NCI-H2029 (cell line): ENCODE data around the gene CHD5.

Source experiments
- DNase-seq: peaks from one replicate; lab custom pipeline; 2025; lab: John Stamatoyannopoulos, UW

CHD5 gene

DNA sequence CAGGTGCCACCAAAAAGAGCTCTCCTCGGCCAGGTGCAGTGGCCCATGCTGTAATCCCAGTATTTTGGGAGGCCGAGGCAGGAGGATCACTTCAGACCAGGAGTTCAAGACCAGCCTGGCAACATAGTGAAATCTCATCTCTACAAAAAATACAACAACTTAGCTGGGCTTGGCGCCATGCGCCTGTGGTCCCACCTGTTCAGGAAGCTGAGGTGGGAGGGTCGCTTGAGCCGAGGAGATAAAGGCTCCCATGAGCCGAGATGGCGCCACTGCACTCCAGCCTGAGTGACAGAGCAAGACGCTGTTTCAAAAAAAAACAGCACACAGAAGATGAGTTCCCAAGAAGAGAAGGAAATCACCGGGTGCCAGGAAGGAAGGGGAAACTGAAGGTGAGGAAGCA, 67.0 kb downstream of the CHD5 start:
- no peak for DNase-seq

DNA sequence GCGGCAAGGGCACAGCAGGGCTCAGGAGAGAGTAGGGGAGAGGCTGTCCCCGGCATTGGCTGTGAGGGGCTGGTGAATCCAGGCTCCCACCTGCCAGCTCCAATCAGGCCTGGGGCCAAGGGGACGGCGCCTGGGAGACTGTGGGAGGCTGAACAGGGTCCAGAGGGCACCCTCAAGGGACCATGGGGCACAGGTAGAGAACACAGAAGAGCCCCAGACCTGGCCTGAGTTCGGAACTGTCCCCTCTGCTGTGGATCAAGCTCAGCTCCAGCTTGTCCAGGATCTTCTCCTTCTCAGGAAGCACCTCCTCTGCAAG, 67.5 kb downstream of the CHD5 start:
- no peak for DNase-seq

DNA sequence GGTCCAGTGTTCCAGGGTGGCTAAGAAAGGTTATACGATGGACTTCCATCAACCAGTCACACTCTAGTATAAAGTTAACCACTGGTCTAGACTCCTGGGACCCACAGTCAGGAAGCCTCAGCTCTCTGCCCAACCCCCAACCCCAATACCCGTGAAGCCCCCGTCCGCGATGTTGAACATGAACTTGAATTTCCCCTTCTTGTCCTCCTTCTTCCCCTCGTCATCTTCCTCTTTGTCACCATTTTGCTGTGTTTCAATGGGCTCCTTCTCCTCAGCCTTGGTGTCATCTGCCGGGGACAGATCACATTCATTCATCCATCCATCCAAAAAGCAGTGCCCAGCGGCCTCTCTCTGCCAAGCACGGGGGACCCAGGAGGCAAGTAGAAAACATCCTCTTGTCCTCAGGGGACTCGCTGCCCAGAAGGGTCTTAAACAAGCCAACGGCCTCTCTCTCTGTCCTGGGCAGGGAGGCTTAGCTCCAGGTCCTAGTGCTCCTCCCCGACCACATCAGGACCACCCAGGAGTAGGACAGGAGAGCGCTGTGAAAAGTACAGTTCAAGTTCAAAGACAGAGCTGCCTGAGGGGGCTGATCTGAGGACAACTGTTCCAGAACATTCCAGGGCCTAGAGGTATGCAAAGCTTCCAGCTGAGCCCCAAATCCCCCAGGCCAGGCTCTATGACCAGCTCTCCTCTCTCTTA, 68.0 kb downstream of the CHD5 start:
- no peak for DNase-seq

DNA sequence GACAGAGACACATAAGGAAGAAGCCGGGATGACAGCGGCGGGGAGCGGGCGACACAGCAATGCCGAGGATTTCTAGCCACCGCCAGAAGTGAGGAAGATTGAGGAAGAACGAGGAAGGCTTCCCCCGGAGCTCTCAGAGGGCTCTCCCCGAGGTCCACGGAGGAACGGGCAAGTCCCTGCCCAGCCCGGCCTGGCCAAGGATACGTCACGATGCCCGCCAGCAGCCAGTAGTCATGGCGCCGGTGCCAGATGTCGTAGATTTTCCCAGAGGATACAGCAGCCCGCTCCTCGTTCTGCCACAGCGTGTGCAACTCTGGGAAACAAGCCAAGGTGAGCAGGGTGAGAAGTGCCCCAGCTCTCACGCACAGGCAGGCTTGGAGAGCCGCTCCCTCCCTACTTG, 68.5 kb downstream of the CHD5 start:
- peak; percentile 87 for DNase-seq

DNA sequence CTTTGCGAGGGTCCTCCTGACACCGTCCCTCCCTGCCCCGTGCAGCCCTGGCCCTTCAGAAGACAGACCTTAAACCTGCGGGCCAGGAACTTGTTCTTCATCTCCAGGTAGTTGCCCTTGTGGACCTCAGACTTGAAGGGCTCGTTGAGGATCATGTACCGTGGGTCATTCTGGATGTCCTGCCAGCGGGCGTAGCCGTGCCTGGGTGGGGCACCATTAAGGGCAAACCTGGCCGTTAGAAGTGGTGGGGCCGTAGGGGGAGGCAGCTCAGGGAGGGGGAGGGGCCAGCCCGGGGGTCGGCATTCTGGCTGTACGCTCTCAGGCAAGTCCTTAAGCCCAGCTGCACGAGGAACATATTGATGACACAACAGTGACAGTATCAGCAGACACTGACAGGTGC, 69.8 kb downstream of the CHD5 start:
- DNase-seq: no peak

DNA sequence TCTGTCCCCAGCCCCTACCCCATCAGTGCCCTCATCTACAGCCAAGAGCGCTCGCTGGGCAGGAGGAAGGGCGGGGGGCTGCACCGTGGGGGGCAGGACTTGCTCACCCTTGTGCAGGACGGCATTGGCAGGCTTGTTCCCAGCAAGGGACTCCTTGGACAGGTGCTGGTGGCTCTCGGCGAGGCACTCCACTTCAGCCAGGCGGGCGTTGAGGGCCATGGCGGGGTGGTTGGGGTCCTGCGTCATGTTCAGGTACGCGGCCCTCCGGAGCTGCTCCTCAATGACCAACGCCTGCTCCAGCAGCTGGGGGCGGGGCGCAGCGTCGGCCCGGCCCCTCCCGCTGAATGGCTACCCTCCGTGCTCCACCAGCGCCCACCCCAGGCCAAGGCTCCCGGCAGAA, 70.4 kb downstream of the CHD5 start:
- no peak for DNase-seq

DNA sequence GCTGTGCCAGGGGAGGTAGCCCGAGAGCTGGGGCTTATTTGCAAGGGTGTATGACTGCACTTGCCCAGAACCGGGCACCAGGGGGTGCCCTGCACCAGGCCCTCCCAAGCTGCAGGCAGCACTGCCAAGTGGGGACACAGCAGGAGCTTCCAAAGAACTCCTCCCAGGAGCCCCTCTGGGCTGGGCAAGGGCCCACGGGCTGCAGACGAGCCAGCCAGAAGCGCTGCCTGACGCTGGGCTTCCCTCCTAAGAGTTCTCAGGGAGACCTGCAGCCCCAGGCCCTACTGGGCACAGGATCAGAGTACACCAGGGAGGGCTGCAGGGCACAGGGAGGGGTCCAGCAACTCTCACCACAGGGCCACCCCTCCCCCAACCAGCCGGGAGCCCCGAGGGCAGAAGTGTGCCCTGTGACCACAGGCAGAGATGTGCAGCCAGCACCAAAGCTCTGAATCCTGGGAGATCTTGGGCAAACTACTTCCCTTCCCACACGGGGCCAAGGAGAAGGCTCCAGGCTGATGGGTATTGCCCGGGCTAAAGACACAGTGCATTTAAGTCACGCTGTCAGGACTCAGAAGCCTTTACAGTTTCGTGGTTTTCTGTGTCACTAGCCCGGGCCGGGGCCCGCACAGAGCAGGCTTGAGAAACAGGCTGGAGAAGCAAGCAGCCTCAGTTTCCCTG, 71.0 kb downstream of the CHD5 start:
- DNase-seq: peak; percentile 13

DNA sequence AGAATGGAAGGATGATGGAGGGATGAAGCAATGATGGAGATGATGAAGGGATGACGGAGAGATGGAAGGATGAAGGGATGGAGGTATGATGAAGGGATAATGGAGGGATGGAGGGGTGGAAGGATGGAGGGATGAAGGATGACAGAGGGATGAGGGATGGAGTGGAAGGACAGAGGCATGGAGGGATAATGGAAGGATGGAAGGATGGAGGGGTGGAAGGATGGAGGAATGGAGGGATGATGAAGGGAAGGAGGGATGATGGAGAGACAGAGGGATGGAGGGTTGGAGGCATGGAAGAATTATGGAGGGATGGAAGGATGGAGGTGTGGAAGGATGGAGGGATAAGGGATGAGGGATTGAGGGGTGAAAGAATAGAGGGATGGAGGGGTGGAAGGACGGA, 71.6 kb downstream of the CHD5 start:
- DNase-seq: no peak

DNA sequence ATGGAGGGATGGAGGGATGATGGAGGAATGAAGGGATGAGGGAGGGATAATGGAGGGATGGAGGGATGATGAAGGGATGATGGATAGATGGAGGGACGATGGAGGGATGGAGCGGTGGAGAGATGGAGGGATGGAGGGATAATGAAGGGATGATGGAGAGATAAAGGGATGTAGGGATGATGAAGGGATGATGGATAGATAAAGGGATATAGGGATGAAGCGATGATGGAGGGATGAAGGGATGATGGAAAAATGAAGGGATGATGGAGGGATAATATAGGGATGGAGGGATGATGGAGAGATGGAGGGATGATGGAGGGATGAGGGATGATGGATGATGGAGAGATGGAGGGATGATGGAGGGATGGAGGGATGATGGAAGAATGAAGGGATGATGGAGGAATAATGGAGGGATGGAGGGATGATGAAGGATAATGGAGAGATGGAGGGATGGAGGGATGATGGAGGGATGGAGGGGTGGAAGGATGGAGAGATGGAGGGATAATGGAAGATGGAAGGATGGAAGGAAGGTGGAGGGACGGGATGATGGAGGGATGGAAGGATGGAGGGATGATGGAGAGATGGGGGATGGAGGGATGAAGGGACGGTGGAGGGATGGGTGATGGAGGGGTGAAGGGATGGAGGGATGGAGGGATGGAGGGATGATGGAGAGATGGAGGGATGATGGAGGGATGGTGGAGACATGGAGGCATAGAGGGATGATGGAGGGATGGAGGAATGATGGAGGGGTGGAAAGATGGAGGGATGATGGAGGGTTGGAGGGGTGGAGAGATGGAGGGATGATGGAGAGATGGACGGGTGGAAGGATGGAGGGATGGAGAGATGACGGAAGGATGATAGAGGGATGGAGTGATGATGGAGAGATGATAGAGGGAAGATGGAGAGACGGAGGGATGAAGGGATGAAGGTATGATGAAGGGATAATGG, 72.4 kb downstream of the CHD5 start:
- DNase-seq: no peak

DNA sequence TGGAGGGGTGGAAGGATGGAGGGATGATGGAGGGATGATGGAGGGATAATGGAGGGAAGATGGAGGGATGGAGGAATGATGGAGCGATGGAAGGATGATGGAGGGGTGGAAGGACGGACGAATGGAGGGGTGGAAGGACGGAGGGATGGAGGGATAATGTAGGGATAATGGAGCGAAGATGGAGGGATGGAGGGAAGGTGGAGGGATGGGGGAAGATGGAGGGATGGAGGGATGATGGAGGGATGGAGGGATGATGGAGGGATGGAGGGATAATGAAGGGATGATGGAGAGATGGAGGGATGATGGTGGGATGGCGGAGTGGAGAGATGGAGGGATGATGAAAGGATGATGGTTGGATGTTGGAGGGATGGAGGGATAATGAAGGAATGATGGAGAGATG, 73.1 kb downstream of the CHD5 start:
- no peak for DNase-seq

DNA sequence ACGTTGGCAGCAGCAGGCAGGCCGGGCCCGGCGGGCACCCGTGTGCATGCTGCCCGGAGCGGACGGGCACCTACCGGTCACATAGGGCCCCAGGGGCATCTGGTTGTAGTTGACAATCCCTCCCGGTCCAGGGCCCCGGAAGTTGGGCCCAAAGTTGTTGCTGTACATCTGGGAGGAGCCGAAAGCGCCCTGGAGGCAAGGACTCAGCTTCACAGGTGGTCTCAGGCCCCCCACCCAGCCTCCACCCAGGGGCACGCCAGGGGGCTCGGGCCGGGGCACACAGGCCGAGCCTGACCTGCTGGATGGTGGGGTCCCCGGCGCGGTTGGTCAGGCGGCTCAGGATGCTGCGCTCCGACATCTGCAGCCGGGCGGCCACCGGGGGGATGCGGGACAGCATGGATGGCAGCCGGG, 73.8 kb downstream of the CHD5 start:
- DNase-seq: no peak

DNA sequence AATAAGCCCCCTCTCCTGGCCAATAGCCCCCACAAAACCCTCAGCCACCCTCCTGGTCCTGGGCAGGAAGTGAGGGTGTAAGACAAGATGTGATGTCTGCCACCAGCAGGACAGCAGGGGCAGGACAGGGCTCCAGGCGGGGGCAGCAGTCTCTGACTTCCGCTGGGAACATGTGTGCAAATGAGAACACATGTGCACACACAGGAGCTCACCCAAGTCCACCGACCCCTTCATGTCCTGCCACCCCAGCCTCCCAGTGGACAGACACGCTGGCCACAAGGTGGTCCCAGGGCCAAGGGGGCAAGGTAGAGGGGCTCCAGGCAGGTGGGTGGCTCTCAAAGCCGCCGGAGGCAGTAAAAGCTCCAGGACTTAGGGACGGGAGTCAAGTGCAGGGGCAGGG, 74.4 kb downstream of the CHD5 start:
- DNase-seq: no peak

DNA sequence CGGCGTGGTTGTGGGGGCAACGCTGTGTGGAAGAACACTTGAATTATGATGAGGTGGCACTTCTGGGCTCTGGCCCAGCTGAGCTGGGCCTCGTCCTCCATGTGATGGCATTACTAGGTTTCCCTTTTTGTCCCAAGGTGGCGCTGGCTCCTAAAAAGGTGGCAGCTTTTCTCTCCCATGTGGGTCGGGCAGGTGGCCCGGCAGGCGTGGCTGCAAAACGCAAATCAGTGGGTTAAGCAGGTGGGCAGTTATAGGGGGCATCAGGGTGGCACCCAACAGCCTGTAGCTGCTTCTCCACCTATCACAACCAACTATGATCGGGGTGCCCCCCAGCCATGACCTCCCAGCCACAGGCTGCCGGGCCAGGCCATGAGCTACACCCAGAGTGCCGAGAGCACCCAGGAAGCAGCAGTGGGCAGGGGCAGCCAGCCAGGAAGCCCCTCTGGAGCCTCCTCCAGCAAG, 74.9 kb downstream of the CHD5 start:
- no peak for DNase-seq

DNA sequence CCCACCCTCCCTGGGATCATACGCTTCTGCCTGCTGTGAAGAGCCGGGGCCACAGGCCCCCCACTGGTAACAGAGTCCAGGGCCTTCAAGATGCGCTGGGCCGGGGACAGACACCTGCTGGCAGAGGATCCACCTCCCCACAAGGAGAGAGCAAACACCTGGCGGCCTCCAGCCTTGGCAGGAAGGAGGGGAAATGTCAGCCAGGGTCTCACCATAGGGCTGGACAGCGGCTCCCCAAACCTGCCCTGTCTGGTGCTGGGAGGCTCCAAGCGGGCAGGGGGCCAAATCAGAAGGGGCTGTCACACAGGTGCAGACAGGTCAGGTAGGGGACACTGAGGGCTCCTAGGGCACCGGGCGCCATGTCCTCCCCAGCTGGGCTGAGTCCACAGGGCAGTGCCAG, 75.5 kb downstream of the CHD5 start:
- DNase-seq: no peak

DNA sequence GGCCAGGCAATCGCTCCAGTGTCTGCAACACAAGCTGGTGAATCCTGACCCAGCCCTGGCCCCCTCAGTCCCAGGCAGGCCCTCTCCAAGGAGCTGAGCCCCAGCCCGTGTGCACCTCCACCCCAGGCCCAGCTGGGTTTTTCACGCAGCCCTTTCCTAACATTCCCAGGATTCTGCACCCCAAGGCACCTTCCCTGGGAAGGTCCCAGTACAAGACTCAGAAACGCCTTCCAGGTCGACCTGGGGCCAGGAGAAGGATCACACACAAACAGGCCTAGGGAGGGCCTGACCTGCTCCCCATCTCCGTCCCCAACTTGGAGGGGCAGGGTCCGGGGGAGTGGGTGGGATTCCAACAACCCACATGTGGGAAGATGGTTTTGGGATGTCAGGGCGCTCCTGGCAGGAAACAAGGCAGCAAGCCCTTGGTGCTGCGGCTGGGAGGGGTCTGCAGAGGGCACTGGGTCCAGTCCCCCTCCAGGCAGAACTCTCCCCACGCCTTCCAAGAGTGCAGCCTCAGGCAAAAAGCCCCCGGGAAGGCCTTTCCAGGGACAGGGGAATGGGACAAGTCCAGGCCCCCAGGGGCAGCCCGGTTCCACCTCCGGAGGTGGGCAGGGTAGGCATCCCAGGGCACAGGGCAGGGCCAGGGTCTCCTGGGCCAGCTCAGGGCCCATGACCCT, 76.1 kb downstream of the CHD5 start:
- DNase-seq: no peak

DNA sequence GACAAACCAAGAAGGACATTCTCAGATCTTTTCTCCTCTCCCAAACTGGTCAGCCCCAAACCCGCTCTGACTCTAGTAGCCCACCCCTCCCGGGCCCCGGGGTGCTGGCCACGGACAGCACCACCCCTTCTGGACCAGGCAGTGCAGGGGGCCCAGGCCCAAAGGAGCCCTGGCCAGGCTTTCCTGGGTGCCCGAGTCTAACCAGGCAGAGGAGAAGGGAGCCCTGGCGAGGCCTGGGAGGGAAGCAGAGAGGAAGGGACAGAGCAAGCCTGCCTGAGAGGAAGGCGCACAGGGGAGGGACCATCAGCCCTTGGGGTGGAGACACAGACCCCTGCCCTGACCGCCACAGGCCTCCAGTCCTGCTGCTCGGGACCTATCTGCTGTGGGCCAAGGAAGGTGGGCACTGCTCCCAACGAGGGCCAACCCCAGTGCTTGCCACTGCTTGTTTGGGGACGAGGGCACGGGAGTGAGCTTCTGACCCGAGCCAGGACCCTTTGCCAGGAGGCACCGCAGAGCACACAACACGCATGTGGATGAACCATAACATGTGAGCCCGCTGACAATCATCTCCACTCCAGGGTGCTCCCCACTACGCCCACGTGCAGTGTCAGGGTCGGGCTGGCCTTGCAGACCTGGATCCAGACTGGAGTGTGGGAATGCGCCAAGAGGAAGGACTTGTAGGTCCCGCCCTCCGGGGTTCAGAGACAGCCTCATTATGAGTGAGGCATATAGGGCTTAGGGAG, 76.8 kb downstream of the CHD5 start:
- no peak for DNase-seq

DNA sequence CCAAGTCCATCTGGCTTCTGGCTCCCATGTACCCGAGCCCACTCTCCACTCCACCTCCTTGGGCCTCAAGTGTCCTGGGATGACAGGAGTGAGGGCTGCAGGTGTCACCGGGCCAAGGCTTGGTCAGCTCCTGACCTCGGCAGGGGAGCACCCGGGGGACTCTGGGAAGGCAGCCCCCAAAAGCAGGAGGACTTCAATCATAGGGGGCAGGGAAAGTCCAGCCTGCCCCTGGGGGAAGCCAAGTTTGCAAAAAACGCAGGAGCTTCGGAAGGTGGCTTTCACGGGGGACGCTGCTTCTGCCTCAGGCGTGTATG, 77.6 kb downstream of the CHD5 start:
- DNase-seq: no peak

DNA sequence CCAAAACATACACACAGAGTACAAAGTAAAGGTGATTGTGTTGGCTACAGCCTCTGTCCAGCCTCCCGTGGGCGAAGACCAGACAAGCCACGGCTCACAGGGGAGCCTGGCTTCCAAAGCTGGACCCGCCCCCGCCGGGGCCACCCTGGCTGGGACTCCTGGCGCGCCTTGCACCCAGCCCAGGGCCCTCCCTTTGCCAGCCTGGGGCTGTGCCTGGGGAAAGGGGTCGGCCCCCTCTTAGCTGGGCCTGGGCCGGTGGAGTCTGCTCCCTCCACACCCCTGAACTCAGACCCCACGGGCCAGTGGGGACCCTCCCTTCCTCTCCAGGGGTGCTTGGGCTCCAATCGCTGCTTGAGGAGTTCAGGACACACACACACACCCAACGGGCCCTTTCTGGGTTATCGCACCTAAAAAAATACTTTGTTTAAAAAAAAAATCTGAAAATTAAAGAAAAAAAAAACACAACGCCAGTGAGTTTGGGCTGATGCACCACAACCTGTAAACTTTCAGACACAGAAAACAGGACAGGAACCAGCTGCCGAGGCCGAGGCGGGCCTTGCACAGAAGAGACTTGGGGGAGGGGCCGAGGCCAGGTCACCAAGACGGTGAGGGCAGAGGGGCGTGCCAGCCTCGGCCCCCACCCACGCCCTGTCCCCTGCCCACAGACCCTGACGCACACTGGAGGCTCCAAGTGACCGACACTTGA, 78.1 kb downstream of the CHD5 start:
- DNase-seq: no peak

DNA sequence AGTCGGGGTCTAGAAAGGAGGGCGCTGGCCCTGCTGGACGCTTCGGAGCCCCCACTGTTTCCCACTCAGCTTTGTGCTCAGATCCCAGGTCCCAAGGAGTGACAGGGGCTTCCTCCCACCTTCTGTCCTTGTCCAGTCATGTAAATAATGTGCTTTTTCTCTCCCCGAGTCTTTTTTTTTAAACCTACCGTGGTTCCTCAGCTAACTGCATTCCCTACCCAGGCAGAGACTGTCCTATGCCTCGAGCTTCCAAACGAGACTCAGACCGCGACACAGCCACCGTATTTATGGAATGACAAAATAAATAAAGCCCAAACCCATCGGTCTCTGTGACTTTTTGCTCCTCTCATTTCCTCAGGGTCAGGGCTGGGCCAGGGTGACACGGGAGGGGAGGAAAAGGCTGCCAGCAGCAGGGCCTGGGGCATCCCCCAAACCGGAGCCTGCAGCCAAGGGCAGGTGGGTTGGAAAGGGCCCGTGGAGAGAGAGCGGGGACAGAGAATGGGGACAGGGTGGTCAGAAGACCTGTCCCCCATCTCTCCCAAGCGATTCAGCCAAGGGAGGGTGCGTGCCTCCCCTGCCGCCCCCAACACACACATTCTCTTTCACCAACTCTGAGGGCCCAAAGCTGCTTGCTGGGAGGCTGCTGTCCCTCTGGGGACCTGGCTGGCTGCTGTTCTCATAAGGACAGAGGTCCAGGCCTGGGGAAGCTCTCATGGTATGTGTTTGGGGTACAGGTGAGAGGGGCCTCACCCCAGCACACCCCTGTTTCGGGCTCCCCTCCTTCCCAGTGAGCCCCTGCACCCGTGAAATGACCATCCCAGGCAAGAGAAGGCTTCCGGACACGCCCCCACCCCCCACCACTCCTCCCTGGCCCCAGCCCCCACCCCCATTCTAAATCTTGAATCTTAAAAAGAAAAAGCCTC, 79.0 kb downstream of the CHD5 start:
- no peak for DNase-seq
